ENCODE measurements around the gene ZNF770. TPM values are rescaled to one million over a fixed set of nuclear protein-coding genes. Genes with fewer than 3 reads are reported as not detected.

Gene ZNF770
- total and polyA plus RNA-seq, 2 donors (not counting 3 experiments of a cell fraction or from before 2014, with no cell fraction given): 6.4 to 30.3 TPM

DNA sequence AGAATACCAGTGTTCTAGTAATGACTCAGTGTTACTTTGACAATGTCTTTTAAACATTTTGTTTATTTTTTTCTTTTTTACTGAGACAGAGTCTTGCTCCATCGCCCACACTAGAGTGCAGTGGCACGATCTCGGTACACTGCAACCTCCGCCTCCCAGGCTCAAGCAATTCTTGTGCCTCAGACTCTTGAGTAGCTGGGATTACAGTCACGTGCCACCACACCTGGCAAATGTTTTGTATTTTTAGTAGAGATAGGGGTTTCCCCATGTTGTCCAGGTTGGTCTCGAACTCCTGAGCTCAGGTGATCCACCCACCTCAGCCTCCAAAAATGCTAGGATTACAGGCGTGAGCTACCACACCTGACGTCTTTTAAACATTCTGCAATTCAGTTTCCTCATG, 34.2 kb downstream of the ZNF770 start:
- peaks cover 0 to 4% of the 10 kb centered on the region in 2 experiments for H3K36me3 ChIP-seq (ENCODE audit: control insufficient read depth in 2 of 2, extremely low read depth in 1 of 2, insufficient read depth in 2 of 2, low read length in 2 of 2)
- H3K4me1 ChIP-seq (ENCODE audit: control insufficient read depth, extremely low read depth, insufficient read depth, low read length): no peaks in the 10 kb centered on the region
- H3K27ac ChIP-seq (ENCODE audit: insufficient read depth, low read depth, low read length): no peak overlapping the region
- intact Hi-C loops (cut with micrococcal nuclease) (no loop called here), dilution Hi-C loops (cut with MboI; ENCODE audit: extremely low pct_ligation_motif_present, low sequenced_read_pairs) (no loop called here)
- H3K4me2 ChIP-seq (ENCODE audit: insufficient read depth, low read length): no peak overlapping the region
- DNase-seq (ENCODE audit: low read depth, low spot score) (no peak), FAIRE-seq (no peak)
- no peak overlapping the region for H2AFZ ChIP-seq (ENCODE audit: low read depth, low read length)
- no peaks in the 10 kb centered on the region for H3K9me1 ChIP-seq (replicated peaks; ENCODE audit: control insufficient read depth, extremely low read depth, insufficient read depth, low read length)
- H3K4me3 ChIP-seq (replicated peaks in 1 of 3; ENCODE audit: insufficient read depth in 1 of 3, low read depth in 1 of 3, low read length in 3 of 3): no peak overlapping the region
- no peaks in the 10 kb centered on the region for H4K20me1 ChIP-seq (replicated peaks; ENCODE audit: control insufficient read depth, extremely low read depth, insufficient read depth, low read length)
- BruUV-seq (replicated peaks): no TSS peak
- no peaks in the 10 kb centered on the region for H3K9me3 ChIP-seq (replicated peaks; ENCODE audit: control insufficient read depth, insufficient read depth, low read length)
- no peak overlapping the region for H3K9ac ChIP-seq (replicated peaks; ENCODE audit: extremely low read depth, insufficient read depth, low read length)
- TF ChIP-seq POLR2A (IDR thresholded peaks at IDR 0.05; ENCODE audit: low read depth, low read length) (no peak), MYC (IDR thresholded peaks at IDR 0.05; ENCODE audit: low read depth, low read length) (no peak), JUN (IDR thresholded peaks at IDR 0.05; ENCODE audit: borderline replicate concordance, insufficient read depth, insufficient read length, low read depth) (no peak), EZH2 (IDR thresholded peaks at IDR 0.05; ENCODE audit: borderline replicate concordance, low read depth, low read length, severe bottlenecking) (no peak), FOS (IDR thresholded peaks at IDR 0.05; ENCODE audit: borderline replicate concordance, insufficient read depth, low read length) (no peak), POLR2AphosphoS5 (IDR thresholded peaks at IDR 0.05; ENCODE audit: insufficient read depth, low read depth, low read length) (no peak), GATA2 (IDR thresholded peaks at IDR 0.05; ENCODE audit: insufficient read depth, insufficient read length, low read depth, low read length) (no peak)
- TF ChIP-seq, protein P1, sequence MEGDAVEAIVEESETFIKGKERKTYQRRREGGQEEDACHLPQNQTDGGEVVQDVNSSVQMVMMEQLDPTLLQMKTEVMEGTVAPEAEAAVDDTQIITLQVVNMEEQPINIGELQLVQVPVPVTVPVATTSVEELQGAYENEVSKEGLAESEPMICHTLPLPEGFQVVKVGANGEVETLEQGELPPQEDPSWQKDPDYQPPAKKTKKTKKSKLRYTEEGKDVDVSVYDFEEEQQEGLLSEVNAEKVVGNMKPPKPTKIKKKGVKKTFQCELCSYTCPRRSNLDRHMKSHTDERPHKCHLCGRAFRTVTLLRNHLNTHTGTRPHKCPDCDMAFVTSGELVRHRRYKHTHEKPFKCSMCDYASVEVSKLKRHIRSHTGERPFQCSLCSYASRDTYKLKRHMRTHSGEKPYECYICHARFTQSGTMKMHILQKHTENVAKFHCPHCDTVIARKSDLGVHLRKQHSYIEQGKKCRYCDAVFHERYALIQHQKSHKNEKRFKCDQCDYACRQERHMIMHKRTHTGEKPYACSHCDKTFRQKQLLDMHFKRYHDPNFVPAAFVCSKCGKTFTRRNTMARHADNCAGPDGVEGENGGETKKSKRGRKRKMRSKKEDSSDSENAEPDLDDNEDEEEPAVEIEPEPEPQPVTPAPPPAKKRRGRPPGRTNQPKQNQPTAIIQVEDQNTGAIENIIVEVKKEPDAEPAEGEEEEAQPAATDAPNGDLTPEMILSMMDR (IDR thresholded peaks at IDR 0.05; ENCODE audit: extremely low read depth in 1 of 2, insufficient read depth in 1 of 2, low read depth in 1 of 2, low read length in 2 of 2): no peak
- TF ChIP-seq, protein P2, sequence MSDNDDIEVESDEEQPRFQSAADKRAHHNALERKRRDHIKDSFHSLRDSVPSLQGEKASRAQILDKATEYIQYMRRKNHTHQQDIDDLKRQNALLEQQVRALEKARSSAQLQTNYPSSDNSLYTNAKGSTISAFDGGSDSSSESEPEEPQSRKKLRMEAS (IDR thresholded peaks at IDR 0.05; ENCODE audit: insufficient read depth, insufficient read length): no peak
- POLR2A ChIA-PET: interaction anchor here (0.6 kb wide), 1 partner anchor 16 kb away, joined by 3 read pairs; no protein-coding TSS in a partner anchor
- H3K79me2 ChIP-seq (ENCODE audit: control insufficient read depth, insufficient read depth, low read length): peaks cover 8% of the 10 kb centered on the region
- H3K27me3 ChIP-seq (ENCODE audit: control insufficient read depth in 2 of 2, insufficient read depth in 2 of 2, low read length in 2 of 2): no peaks in the 10 kb centered on the region
- CTCF ChIA-PET: interaction anchor here (3.1 kb wide), 1 partner anchor 16 kb away, joined by 17 read pairs; the partner anchor contains the start of gene AQR
